ENCODE measurements around the gene OTUD7B. TPM values are rescaled to one million over a fixed set of nuclear protein-coding genes. Genes with fewer than 3 reads are reported as not detected.
"Not testable (repeated sequence)": the region's sequence is repeated elsewhere in the genome, so short reads cannot be mapped to it uniquely, and the experiment has no call there.

The OTUD7B gene
- total RNA-seq, 1 experiment from 2014 or later = 23.5 TPM

- H3K79me1 ChIP-seq (ENCODE audit: insufficient read depth, low read depth, low read length, poor library complexity, severe bottlenecking) = no peaks in the 10 kb centered on the region
- H2AFZ ChIP-seq (ENCODE audit: low read length) = no peak overlapping the region
- no peak overlapping the region for H2BK20ac ChIP-seq (ENCODE audit: low read depth, low read length, poor library complexity, severe bottlenecking)
- no peaks in the 10 kb centered on the region for H3K36me3 Mint-ChIP-seq (ENCODE audit: insufficient read depth in 1 of 3, low read depth in 3 of 3)
- no peak overlapping the region for H3K4ac ChIP-seq (ENCODE audit: low read depth, low read length)
- 0 out of 7 replicates have a peak overlapping the region, but pooled peaks of 1 of the 3 experiments have one; percentile 74 for H3K27ac Mint-ChIP-seq
- no peak overlapping the region for H3K18ac ChIP-seq (ENCODE audit: insufficient read length, low read depth, low read length)
- H4K91ac ChIP-seq (ENCODE audit: insufficient read length, low read depth, low read length) = no peak overlapping the region
- no peak for TF ChIP-seq CTCF (conservative IDR thresholded peaks at IDR 0.05)
- H3K56ac ChIP-seq (ENCODE audit: insufficient read length, low read depth, low read length) = no peak overlapping the region
- no peak overlapping the region for H3K9ac ChIP-seq (ENCODE audit: extremely low read depth, insufficient read length, low read length)
- no peaks in the 10 kb centered on the region for H4K20me1 ChIP-seq (ENCODE audit: control insufficient read depth, insufficient read depth, insufficient read length)
- no peak overlapping the region for H4K8ac ChIP-seq (replicated peaks; ENCODE audit: insufficient read length, low read depth, low read length)
- H2BK15ac ChIP-seq (ENCODE audit: low read depth, low read length) = no peak overlapping the region
- no peak overlapping the region for H3K4me2 ChIP-seq (ENCODE audit: insufficient read depth, insufficient read length, low read length)
- no peak overlapping the region for H3K4me3 Mint-ChIP-seq
- no peak overlapping the region for H3K14ac ChIP-seq (ENCODE audit: insufficient read depth, low read length)
- no peaks in the 10 kb centered on the region for H3K79me2 ChIP-seq (ENCODE audit: insufficient read depth, low read length)
- no CpG with 5 or more reads among the region's 3 CpGs for WGBS (ENCODE audit: extremely low coverage, insufficient read length, low lambda C conversion rate)
- no peaks in the 10 kb centered on the region for H3K9me3 Mint-ChIP-seq
- H3K23ac ChIP-seq (ENCODE audit: insufficient read length, low read depth, low read length) = no peak overlapping the region
- no peak overlapping the region for H2BK120ac ChIP-seq (ENCODE audit: low read depth, low read length, poor library complexity, severe bottlenecking)
- H3T11ph ChIP-seq (ENCODE audit: low read length) = no peak overlapping the region
- no peaks in the 10 kb centered on the region for H3K9me3 ChIP-seq (ENCODE audit: control insufficient read depth, low read depth, low read length)
- H4K5ac ChIP-seq (ENCODE audit: insufficient read length, low read depth, low read length) = no peak overlapping the region
- H3K27me3 ChIP-seq (ENCODE audit: insufficient read depth, low read length) = no peaks in the 10 kb centered on the region
- H2BK12ac ChIP-seq (ENCODE audit: insufficient read length, low read depth, low read length) = no peak overlapping the region
- H3K4me1 Mint-ChIP-seq = peaks cover 7 to 8% of the 10 kb centered on the region in 2 experiments
- no peak for DNase-seq
- no peaks in the 10 kb centered on the region for H3K27me3 Mint-ChIP-seq (ENCODE audit: low read depth)
- no peak overlapping the region for H2BK5ac ChIP-seq (ENCODE audit: insufficient read length, low read length)
- H3K23me2 ChIP-seq (ENCODE audit: insufficient read length, low read depth, low read length, poor library complexity, severe bottlenecking) = no peaks in the 10 kb centered on the region
- H3K27ac ChIP-seq (ENCODE audit: insufficient read length, low read depth, low read length) = no peak overlapping the region
- no peaks in the 10 kb centered on the region for H3K4me1 ChIP-seq (ENCODE audit: insufficient read depth, low read length)
- H2AK5ac ChIP-seq (ENCODE audit: insufficient read length, low read length) = no peak overlapping the region
These were observed 43.4 kb upstream of the OTUD7B start for GRCh38 chr1:150053926-150054325.

- H3K18ac ChIP-seq (ENCODE audit: insufficient read length, low read depth, low read length); H3K27me3 ChIP-seq (ENCODE audit: insufficient read depth, low read length); H3K36me3 Mint-ChIP-seq (ENCODE audit: insufficient read depth in 1 of 3, low read depth in 3 of 3); H4K5ac ChIP-seq (ENCODE audit: insufficient read length, low read depth, low read length); H3K4me1 Mint-ChIP-seq; H3K9me3 ChIP-seq (ENCODE audit: control insufficient read depth, low read depth, low read length); H4K8ac ChIP-seq (replicated peaks; ENCODE audit: insufficient read length, low read depth, low read length); H2AFZ ChIP-seq (ENCODE audit: low read length); H4K20me1 ChIP-seq (ENCODE audit: control insufficient read depth, insufficient read depth, insufficient read length); DNase-seq; H3K9me3 Mint-ChIP-seq; H3K27ac ChIP-seq (ENCODE audit: insufficient read length, low read depth, low read length); H2BK5ac ChIP-seq (ENCODE audit: insufficient read length, low read length); H3K4ac ChIP-seq (ENCODE audit: low read depth, low read length); H3K4me3 Mint-ChIP-seq; H4K91ac ChIP-seq (ENCODE audit: insufficient read length, low read depth, low read length); H3K4me2 ChIP-seq (ENCODE audit: insufficient read depth, insufficient read length, low read length); H3K23me2 ChIP-seq (ENCODE audit: insufficient read length, low read depth, low read length, poor library complexity, severe bottlenecking); H3K14ac ChIP-seq (ENCODE audit: insufficient read depth, low read length); H3K27me3 Mint-ChIP-seq (ENCODE audit: low read depth); H2BK20ac ChIP-seq (ENCODE audit: low read depth, low read length, poor library complexity, severe bottlenecking); H3K9ac ChIP-seq (ENCODE audit: extremely low read depth, insufficient read length, low read length); H3K4me1 ChIP-seq (ENCODE audit: insufficient read depth, low read length); H3K79me2 ChIP-seq (ENCODE audit: insufficient read depth, low read length); H3K27ac Mint-ChIP-seq; H2BK15ac ChIP-seq (ENCODE audit: low read depth, low read length); H3K23ac ChIP-seq (ENCODE audit: insufficient read length, low read depth, low read length); H3K56ac ChIP-seq (ENCODE audit: insufficient read length, low read depth, low read length); H2BK12ac ChIP-seq (ENCODE audit: insufficient read length, low read depth, low read length); H2AK5ac ChIP-seq (ENCODE audit: insufficient read length, low read length); H2BK120ac ChIP-seq (ENCODE audit: low read depth, low read length, poor library complexity, severe bottlenecking); H3K79me1 ChIP-seq (ENCODE audit: insufficient read depth, low read depth, low read length, poor library complexity, severe bottlenecking); H3T11ph ChIP-seq (ENCODE audit: low read length): not testable (repeated sequence)
- no CpG with 5 or more reads among the region's 3 CpGs for WGBS (ENCODE audit: extremely low coverage, insufficient read length, low lambda C conversion rate)
These were observed 41.4 kb upstream of the OTUD7B start for GRCh38 chr1:150051905-150052412.
